GM19238 (cell line): Measurements from ENCODE around the gene ELL3.
A peak's percentile ranks its signal among the peaks of the same experiment; 100 is the strongest.
"Not testable (repeated sequence)": the region's sequence is repeated elsewhere in the genome, so short reads cannot be mapped to it uniquely, and the experiment has no call there.

Experiments used
- DNase-seq: peaks from one replicate; pipeline ENCODE4 v3.0.0; 2011; ENCODE audit warnings: low spot score; ENCODE audit not compliant: insufficient read length

ELL3 gene

GRCh38 chr15:43776718-43777266 lies at the start of gene ELL3:
ELL3 (minus strand) TSS chr15:43776966; CDS start chr15:43776901, 65 bp downstream.
- peak; percentile 34 for DNase-seq

DNA sequence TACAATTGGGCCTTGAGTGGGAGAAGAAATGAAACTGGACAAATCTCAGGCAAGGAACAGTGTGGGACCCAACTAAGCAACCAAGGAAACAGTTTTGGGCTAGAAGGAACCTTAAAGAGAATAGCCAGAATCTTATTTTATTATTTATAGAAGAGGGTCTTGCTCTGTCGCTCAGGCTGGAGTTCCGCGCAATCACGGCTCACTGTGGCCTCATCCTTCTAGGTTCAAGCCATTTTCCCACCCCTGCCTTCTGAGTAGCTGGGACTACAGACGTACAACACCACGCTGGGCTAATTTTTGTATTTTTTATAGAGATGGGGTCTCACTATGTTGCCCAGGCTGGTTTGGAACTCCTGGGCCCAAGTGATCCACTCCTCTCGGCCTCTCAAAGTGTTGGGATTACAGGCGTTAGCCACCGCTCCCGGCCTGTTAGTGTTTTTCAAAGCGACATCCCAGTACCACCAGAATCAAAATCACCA lies 49.3 kb upstream of the ELL3 start:
- no peak for DNase-seq

GRCh38 chr15:43825305-43825704 lies 48.5 kb upstream of the ELL3 start:
- not testable (repeated sequence) for DNase-seq

DNA sequence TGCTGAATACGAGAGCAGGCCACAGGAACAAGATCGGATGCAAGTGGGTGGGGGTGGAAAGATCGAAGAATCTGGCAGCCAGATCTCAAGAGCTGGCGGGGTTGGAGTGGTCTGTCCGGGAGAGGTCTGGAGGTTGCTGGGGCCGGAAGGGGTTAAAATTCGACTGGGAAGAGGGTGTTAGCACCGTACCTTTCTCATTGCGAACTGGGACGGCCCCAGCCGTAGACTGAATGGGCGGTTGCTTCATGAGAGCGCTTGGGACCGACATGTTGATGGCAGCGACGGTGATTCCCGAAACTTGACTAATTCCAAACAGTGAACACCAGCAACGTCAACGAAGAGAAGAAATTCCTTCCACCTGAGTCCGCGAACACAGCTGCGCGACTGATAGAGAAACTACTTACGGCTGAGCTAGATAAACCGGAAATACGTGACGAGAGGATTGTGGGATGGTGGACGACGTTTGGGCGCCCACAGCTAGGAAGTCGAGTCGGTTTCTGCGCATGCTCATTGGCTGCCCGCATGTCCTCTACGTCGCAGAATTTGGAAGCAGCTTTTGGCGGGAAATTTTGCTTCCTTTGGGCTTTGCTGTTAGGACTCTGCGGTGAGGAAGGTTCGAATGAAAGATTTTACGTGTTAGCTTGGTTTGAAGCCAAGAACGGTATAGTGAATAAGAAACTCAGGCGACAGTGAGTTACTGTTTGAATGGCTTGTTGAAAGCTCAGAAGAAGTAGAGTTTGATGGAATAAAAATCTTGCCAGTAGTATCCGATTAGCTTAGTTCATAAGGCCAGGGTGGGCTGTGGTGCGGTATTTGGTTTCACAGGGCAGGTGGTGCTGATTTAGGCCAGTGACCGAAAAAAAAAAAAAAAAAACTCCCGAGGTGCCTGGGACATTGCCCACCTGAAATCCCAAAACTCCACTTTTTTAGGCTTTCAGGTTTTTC lies 47.8 kb upstream of the ELL3 start, which contains the start of gene MFAP1:
MFAP1 (minus strand) TSS at position 389 of the 945 bp plus-strand sequence; CDS start at position 268, 121 bp downstream.
- peak; percentile 84 for DNase-seq

GRCh38 chr15:43821505-43821904 lies 44.7 kb upstream of the ELL3 start:
- DNase-seq = no peak

- not testable (repeated sequence) for DNase-seq
Observed at GRCh38 chr15:43815064-43815463, 38.3 kb upstream of the ELL3 start.

DNA sequence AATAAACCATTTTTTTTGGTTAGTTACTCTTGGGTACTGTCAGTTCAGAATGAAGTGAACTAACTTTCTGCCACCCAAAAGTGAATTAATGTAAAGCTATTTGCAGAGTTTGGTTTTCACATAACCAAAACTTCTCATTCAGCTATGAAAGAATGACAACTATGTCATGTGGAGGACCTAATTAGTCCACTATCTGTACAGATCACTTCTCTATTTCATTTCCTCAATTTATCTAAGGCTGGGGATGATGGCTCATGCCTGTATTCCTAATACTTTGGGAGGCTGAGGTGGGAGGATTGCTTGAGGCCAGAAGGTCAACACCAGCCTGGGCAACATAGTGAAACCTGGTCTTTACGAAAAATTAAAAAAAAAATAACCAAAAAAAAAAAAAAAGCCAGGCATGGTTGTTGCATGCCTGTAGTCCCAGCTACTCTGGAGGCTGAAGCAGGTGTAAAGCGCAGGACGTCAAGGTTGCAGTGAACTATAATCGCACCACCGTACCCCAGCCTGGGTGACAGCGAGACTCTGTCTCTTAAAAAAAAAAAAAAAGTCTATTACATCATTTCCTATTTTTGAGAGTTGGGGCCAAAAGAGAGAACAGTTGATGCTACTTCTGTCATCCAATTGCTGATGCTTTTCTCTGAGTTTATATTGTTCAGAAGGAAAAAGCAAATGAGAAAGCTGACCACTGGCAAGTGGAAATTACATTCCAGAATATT lies 32.4 kb upstream of the ELL3 start:
- DNase-seq = no peak

- no peak for DNase-seq
Observed at GRCh38 chr15:43808435-43808950, 31.7 kb upstream of the ELL3 start.

DNA sequence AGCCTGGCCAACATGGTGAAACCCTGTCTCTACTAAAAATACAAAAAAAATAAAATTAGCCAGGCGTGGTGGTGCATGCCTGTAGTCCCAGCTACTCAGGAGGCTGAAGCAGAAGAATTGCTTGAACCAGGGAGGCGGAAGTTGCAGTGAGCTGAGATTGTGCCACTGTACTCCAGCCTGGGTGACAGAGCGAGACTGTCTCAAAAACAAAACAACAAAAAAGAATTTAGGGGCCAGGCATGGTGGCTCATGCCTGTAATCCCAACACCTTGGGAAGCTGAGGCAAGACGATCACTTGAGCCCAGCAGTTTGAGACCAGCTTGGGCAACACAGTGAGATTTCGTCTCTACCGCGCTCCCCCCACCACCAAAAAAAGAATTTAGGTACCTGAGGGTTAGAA lies 25.9 kb upstream of the ELL3 start:
- not testable (repeated sequence) for DNase-seq

- peak; percentile 87 for DNase-seq
Observed at GRCh38 chr15:43800286-43801141, 23.7 kb upstream of the ELL3 start, which contains the start of gene HYPK. HYPK (plus strand) TSS chr15:43800599; CDS start chr15:43800623, 24 bp downstream.

DNA sequence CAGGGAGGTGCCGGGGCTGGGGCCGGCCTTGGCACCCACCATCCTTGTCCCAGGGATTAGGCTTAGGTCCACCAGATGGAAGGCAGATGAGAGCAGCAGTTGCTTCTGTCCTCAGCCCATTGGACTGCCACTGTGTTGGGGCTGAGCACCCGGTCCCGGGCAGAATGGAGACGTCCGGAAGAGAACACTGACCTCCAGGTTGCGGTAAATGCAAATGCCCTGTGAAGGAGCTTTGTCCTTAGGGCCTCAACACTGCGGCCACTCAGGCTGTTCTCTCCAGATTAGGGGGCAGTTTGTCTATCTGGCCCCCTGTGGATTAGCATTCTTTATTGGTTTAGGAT lies 23.1 kb upstream of the ELL3 start, which contains the start of gene SERINC4:
SERINC4 (minus strand) TSS at position 276 of the 341 bp plus-strand sequence; CDS start at position 42, 234 bp downstream.
- DNase-seq = no peak

DNA sequence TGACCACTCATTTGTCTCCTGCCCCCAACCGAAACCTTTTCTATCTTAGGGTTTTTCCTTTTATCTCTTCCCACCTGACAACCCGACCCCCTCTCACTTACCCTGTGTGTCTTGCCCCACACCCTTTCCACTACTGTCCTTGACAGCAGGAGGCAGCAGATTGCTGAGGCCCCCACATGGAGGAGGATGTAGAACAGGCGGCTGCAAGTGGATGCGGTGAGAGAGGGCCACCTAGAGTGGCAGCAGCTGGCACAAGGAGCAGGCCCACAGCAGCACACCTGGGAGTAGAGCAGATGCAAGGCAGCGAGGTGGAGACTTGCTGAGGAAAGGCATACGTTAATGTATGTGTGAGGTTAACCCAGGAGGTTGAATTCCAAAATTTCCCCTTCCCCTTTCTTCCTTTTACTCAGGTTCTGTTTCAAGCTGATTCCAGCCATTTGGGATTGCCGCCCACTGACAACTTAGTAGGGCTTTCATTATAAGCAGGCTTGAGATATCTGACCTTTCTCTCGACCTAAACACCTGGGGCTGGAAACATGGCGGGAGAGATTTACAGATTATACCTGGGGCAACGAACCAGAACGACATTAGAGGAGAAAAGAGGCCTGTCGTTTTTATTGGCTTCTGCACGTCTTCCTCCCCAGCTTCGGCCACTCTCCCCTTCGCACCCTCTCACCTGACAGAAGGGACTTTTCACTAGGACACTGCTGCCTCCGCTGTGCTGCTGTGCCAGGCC lies 22.6 kb upstream of the ELL3 start:
- no peak for DNase-seq

- no peak for DNase-seq
Observed at GRCh38 chr15:43796566-43796965, 19.8 kb upstream of the ELL3 start.

- no peak for DNase-seq
Observed at GRCh38 chr15:43795997-43796396, 19.2 kb upstream of the ELL3 start.

DNA sequence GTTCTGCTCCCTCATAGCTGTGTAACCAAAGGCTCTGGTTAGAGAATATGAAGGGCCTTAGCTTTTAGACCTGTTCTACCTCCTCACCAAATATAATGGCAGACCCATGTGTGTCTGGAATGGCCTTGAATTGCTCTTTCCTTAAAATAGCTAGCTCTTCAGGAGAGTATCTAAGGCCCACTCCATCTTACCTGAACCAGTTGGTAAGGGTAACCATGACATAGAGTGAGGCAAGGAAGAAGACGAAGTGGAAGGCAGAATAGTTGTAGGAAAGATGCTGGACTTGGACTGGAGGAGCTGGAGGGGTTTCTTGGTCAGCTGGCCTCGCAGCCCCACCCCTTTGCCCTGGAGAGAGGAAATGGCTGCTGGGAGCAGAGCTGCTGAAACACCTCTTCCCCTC lies 18.4 kb upstream of the ELL3 start:
- no peak for DNase-seq

GRCh38 chr15:43794269-43795037 lies 17.7 kb upstream of the ELL3 start:
- DNase-seq = no peak

DNA sequence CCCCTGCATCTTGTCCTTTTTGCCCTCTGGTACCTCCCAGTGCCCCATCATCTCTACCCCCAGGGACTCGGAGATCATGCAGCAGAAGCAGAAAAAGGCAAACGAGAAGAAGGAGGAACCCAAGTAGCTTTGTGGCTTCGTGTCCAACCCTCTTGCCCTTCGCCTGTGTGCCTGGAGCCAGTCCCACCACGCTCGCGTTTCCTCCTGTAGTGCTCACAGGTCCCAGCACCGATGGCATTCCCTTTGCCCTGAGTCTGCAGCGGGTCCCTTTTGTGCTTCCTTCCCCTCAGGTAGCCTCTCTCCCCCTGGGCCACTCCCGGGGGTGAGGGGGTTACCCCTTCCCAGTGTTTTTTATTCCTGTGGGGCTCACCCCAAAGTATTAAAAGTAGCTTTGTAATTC lies 16.9 kb upstream of the ELL3 start:
- no peak for DNase-seq

DNA sequence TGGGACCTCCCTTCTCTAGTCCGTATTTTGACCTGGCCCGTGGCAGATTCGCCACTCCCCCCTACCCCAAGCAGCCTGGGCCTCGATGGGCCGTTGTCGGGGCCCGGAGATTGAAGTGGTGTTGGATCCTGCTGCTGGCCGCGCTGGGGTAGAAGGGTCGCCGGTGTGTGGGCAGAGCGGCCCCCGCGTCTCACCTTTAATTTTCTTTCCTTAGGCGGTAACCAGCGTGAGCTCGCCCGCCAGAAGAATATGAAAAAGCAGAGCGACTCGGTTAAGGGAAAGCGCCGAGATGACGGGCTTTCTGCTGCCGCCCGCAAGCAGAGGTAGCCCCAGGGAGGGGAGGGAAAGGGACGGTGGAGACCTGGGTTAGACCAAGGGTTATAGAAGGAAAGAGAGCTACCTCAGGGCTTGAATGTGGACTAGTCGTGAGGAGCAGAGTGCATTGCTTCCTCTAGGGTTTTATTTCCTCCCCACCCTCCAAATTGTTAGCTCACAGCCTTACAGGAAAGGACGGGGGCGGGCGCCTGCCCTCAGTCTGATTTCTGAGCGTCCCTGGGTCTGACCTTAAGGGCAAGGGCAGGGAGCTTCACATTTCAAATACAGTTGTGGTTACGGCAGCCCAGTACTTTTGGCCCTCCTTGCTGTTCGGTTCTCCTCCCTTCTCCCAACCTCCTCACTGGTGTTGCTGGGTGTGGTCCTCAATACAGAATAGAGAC lies 16.2 kb upstream of the ELL3 start:
- DNase-seq = peak; percentile 21
